Hepatocyte (in vitro differentiated cells): Measurements from ENCODE around the gene RNU1-4.
"Not testable (repeated sequence)": the region's sequence is repeated elsewhere in the genome, so short reads cannot be mapped to it uniquely, and the experiment has no call there.

ENCODE experiments used
- CTCF ChIP-seq: fragments of 200-600 bp; sonication (generic); IDR thresholded peaks from 2 replicates; pipeline ENCODE4 v1.5.1; 2016; ENCODE audit warnings: antibody characterized with exemption, mild to moderate bottlenecking; ENCODE audit not compliant: poor library complexity
- EZH2 ChIP-seq: fragments of 200-600 bp; sonication (generic); IDR thresholded peaks from 2 replicates; pipeline ENCODE4 v1.6.1; 2016; ENCODE audit warnings: antibody characterized with exemption, mild to moderate bottlenecking, borderline replicate concordance

GRCh38 chr1:16702280-16702679 is 38.0 kb upstream of the RNU1-4 start:
- not testable (repeated sequence) for TF ChIP-seq CTCF, EZH2
